ENCODE data around the gene SRSF5. TPM values are rescaled to one million over a fixed set of nuclear protein-coding genes. Genes with fewer than 3 reads are reported as not detected.

Gene SRSF5
- total RNA-seq, 1 experiment from 2014 or later = 389 TPM

DNA sequence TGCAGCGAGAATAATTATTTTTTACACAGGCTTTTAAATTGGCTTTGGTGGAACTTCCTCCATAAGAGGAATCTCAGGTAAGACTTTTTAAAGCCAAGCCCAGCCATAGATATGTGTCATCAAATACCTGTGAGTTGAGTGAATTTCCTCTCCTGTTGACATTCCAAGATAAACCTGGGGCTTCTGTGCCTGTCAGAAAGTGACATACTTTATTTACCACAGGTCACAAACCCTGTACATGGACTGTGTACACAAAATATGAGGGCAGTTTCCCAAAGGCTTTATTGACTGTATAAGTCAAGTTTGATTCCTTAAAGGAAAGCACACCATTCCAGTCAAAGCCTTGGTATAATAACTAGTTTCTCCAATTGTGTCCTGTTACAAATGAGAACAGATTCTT is 25.9 kb upstream of the SRSF5 start:
- Histone ChIP-seq H3K14ac (ENCODE audit: insufficient read depth, low read length) (no peak overlapping the region), H3K23me2 (ENCODE audit: insufficient read length, low read depth, low read length, poor library complexity, severe bottlenecking) (no peaks in the 10 kb centered on the region), H4K8ac (replicated peaks; ENCODE audit: insufficient read length, low read depth, low read length) (no peak overlapping the region), H2AFZ (ENCODE audit: low read length) (no peak overlapping the region), H3K18ac (ENCODE audit: insufficient read length, low read depth, low read length) (no peak overlapping the region), H2AK5ac (ENCODE audit: insufficient read length, low read length) (no peak overlapping the region), H2BK12ac (ENCODE audit: insufficient read length, low read depth, low read length) (no peak overlapping the region), H2BK15ac (ENCODE audit: low read depth, low read length) (no peak overlapping the region), H3K23ac (ENCODE audit: insufficient read length, low read depth, low read length) (no peak overlapping the region), H3K56ac (ENCODE audit: insufficient read length, low read depth, low read length) (no peak overlapping the region), H4K5ac (ENCODE audit: insufficient read length, low read depth, low read length) (no peak overlapping the region), H3K9me3 (ENCODE audit: control insufficient read depth, low read depth, low read length) (no peaks in the 10 kb centered on the region), H3T11ph (ENCODE audit: low read length) (no peak overlapping the region), H2BK5ac (ENCODE audit: insufficient read length, low read length) (no peak overlapping the region), H3K9ac (ENCODE audit: extremely low read depth, insufficient read length, low read length) (no peak overlapping the region), H3K4ac (ENCODE audit: low read depth, low read length) (no peak overlapping the region), H3K27ac (ENCODE audit: insufficient read length, low read depth, low read length) (no peak overlapping the region), H3K4me1 (ENCODE audit: insufficient read depth, low read length) (no peaks in the 10 kb centered on the region), H3K79me1 (ENCODE audit: insufficient read depth, low read depth, low read length, poor library complexity, severe bottlenecking) (no peaks in the 10 kb centered on the region), H3K4me2 (ENCODE audit: insufficient read depth, insufficient read length, low read length) (no peak overlapping the region), H4K91ac (ENCODE audit: insufficient read length, low read depth, low read length) (no peak overlapping the region), H3K79me2 (ENCODE audit: insufficient read depth, low read length) (0 out of 2 replicates have a peak, but pooled peaks cover 2% of the 10 kb centered on the region), H2BK20ac (ENCODE audit: low read depth, low read length, poor library complexity, severe bottlenecking) (no peak overlapping the region), H2BK120ac (ENCODE audit: low read depth, low read length, poor library complexity, severe bottlenecking) (no peak overlapping the region), H4K20me1 (ENCODE audit: control insufficient read depth, insufficient read depth, insufficient read length) (no peaks in the 10 kb centered on the region), H3K27me3 (ENCODE audit: insufficient read depth, low read length) (no peaks in the 10 kb centered on the region)
- H3K9me3 Mint-ChIP-seq = peaks cover 37 to 49% of the 10 kb centered on the region in 2 experiments
- peaks cover 14 to 16% of the 10 kb centered on the region in 2 experiments for H3K4me1 Mint-ChIP-seq
- no peak for DNase-seq
- no peak overlapping the region for H3K27ac Mint-ChIP-seq
- no peaks in the 10 kb centered on the region; the same call in 1 of the 2 replicates for H3K27me3 Mint-ChIP-seq (ENCODE audit: low read depth)
- peaks cover 6 to 18% (median 13%) of the 10 kb centered on the region in 3 experiments; a peak in 6 of 7 replicates for H3K36me3 Mint-ChIP-seq (ENCODE audit: insufficient read depth in 1 of 3, low read depth in 3 of 3)
- TF ChIP-seq, protein P1, sequence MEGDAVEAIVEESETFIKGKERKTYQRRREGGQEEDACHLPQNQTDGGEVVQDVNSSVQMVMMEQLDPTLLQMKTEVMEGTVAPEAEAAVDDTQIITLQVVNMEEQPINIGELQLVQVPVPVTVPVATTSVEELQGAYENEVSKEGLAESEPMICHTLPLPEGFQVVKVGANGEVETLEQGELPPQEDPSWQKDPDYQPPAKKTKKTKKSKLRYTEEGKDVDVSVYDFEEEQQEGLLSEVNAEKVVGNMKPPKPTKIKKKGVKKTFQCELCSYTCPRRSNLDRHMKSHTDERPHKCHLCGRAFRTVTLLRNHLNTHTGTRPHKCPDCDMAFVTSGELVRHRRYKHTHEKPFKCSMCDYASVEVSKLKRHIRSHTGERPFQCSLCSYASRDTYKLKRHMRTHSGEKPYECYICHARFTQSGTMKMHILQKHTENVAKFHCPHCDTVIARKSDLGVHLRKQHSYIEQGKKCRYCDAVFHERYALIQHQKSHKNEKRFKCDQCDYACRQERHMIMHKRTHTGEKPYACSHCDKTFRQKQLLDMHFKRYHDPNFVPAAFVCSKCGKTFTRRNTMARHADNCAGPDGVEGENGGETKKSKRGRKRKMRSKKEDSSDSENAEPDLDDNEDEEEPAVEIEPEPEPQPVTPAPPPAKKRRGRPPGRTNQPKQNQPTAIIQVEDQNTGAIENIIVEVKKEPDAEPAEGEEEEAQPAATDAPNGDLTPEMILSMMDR (conservative IDR thresholded peaks at IDR 0.05) = no peak
- no peak overlapping the region for H3K4me3 Mint-ChIP-seq
- WGBS (ENCODE audit: extremely low coverage, insufficient read length, low lambda C conversion rate) = no CpG with 5 or more reads among the region's 1 CpG
